Osteocyte (in vitro differentiated cells): ENCODE measurements around the gene DIPK1A. TPM values are rescaled to one million over a fixed set of nuclear protein-coding genes. Genes with fewer than 3 reads are reported as not detected.

Experiments used
- DNase-seq: peaks from one replicate; pipeline ENCODE4 v3.0.0; 2021; ENCODE audit warnings: mixed read lengths; ENCODE audit not compliant: unreplicated experiment; ENCODE audit errors: extremely low spot score
- H3K27ac Mint-ChIP-seq: one replicate; pipeline ENCODE4 v1.8.0; 2021; ENCODE audit warnings: mild to moderate bottlenecking, mixed read lengths; ENCODE audit not compliant: unreplicated experiment
- H3K27me3 Mint-ChIP-seq: one replicate; pipeline ENCODE4 v1.8.0; 2021; ENCODE audit warnings: mixed read lengths; ENCODE audit not compliant: unreplicated experiment
- H3K36me3 Mint-ChIP-seq: one replicate; pipeline ENCODE4 v1.8.0; 2021; ENCODE audit warnings: mixed read lengths; ENCODE audit not compliant: unreplicated experiment
- H3K4me1 Mint-ChIP-seq: one replicate; pipeline ENCODE4 v1.8.0; 2021; ENCODE audit warnings: mixed read lengths; ENCODE audit not compliant: unreplicated experiment
- H3K4me3 Mint-ChIP-seq: one replicate; pipeline ENCODE4 v1.8.0; 2021; ENCODE audit warnings: mild to moderate bottlenecking, moderate library complexity, mixed read lengths; ENCODE audit not compliant: unreplicated experiment
- H3K9me3 Mint-ChIP-seq: one replicate; pipeline ENCODE4 v1.8.0; 2021; ENCODE audit warnings: mixed read lengths; ENCODE audit not compliant: unreplicated experiment
- total RNA-seq: library from RNA; stranded (reverse); gene quantifications from 2 replicates; pipeline ENCODE4 v1.2.1, GENCODE V29; 2021
- TF ChIP-seq, protein P1 (sequence below): fragments of 200-600 bp; sonication (generic); IDR thresholded peaks from 2 replicates; pipeline ENCODE4 v1.5.0; 2021; ENCODE audit warnings: antibody characterized with exemption, mild to moderate bottlenecking, moderate library complexity

The DIPK1A gene
- total RNA-seq, 1 donor from 2014 or later: 6.3 TPM

DNA sequence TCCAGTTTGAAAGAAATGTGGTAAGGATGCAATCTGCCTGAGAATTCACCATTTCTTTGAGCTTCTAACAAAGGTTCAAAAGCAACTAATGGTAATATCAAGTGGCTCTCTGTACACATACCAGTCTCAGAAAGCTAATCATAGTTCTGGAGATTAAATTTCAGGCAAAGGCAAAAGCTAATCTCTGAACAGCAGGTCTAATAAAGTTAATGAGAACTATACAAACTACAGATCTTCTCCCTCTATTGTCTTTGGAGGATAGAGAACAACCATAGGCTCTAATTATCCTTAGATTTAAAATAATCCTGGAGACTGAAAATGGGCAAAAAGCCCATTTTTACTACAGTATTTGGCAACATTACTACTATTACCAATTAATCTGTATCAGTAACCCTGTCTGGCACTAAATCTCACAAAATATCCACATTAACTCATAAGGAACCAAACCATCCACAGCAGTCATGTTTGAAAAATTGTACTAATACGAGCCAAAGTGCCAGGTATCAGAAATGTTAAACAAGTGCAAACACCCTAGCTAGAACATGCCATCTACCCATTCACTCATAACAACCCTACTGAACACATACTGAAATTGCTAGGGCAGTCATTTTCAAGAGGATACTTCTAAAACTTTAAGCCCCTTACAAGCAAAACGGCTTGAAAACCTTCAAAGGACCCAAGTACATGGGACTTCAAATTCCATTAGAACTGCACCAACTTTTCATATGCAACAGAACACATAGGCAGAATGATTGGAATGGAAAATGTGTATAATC is 4.8 kb downstream of the DIPK1A start:
- H3K27me3 Mint-ChIP-seq: no peaks in the 10 kb centered on the region

DNA sequence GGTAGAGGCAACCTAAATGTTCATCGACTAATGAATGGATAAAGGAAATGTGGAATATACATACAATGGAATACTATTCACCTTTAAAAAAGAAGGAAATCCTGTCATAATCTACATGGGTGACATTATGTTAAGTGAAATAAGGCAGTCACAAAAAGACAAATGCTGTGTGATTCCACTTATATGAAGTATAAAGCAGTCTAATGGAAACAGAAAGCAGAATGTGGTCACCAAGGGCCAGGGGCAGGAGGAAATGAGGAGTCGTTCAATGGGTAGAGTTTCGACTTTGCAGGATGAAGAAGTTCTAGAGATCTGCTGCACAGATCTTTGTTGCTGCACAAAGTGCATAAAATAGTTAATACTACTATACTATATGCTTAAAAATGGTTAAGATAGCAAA is 7.8 kb downstream of the DIPK1A start:
- H3K27ac Mint-ChIP-seq: no peak overlapping the region

More for the DNA sequence above, 4.8 kb downstream of the DIPK1A start:
- Mint-ChIP-seq H3K9me3 (no peaks in the 10 kb centered on the region), H3K36me3 (peaks cover 2% of the 10 kb centered on the region), H3K27ac (no peak overlapping the region), H3K4me1 (peaks cover 10% of the 10 kb centered on the region), H3K4me3 (no peak overlapping the region)
- no peak for DNase-seq
- TF ChIP-seq, protein P1, sequence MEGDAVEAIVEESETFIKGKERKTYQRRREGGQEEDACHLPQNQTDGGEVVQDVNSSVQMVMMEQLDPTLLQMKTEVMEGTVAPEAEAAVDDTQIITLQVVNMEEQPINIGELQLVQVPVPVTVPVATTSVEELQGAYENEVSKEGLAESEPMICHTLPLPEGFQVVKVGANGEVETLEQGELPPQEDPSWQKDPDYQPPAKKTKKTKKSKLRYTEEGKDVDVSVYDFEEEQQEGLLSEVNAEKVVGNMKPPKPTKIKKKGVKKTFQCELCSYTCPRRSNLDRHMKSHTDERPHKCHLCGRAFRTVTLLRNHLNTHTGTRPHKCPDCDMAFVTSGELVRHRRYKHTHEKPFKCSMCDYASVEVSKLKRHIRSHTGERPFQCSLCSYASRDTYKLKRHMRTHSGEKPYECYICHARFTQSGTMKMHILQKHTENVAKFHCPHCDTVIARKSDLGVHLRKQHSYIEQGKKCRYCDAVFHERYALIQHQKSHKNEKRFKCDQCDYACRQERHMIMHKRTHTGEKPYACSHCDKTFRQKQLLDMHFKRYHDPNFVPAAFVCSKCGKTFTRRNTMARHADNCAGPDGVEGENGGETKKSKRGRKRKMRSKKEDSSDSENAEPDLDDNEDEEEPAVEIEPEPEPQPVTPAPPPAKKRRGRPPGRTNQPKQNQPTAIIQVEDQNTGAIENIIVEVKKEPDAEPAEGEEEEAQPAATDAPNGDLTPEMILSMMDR: no peak

DNA sequence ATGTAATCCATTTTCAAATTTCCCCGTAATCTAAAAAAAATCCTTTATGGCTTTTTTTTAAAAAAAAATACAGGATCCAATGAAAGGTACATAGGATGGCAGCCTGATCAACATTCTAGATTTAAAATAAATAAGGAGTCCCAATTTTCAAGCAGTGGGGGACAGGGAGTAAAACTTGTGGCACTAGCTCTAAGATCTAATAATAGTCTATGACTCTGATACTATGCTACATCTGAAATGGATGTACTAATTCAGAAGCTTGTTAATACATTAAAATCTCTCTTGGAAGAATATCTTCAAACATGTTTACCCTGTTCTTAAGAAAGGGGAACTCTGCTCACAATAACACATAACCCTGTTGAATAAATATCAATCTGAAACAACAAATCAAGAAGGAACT is 8.5 kb downstream of the DIPK1A start:
- Mint-ChIP-seq H3K27ac (no peak overlapping the region), H3K27me3 (no peaks in the 10 kb centered on the region), H3K36me3 (peaks cover 2% of the 10 kb centered on the region), H3K4me3 (no peak overlapping the region), H3K4me1 (no peaks in the 10 kb centered on the region), H3K9me3 (no peaks in the 10 kb centered on the region)
- DNase-seq: no peak
- TF ChIP-seq, protein P1: no peak

More for the DNA sequence above, 7.8 kb downstream of the DIPK1A start:
- TF ChIP-seq, protein P1: no peak
- H3K4me3 Mint-ChIP-seq: no peak overlapping the region
- no peaks in the 10 kb centered on the region for H3K27me3 Mint-ChIP-seq
- DNase-seq: no peak
- H3K36me3 Mint-ChIP-seq: peaks cover 2% of the 10 kb centered on the region
- no peaks in the 10 kb centered on the region for H3K9me3 Mint-ChIP-seq
- H3K4me1 Mint-ChIP-seq: no peaks in the 10 kb centered on the region

DNA sequence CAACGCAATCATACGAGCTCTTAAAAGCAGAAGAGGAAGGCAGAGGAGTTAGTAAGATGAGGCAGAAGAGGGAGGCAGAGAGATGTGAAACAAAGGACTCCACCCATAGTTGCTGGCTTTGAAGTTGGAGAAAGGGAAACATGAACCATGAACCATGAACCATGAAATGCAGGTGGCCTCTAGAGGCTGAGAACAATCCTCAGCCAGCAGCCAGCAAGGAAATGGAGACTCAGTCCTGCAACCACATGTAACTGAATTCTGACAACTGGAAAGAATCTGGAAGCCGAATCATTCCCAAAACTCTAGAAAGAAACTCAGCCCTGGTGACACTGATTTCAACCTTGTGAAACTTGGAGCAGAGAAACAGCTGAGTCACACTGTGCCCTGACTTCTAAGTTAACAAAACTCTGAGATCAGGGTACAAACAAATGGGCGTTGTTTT is 10.1 kb downstream of the DIPK1A start:
- no peak for DNase-seq
- Mint-ChIP-seq H3K27ac (no peak overlapping the region), H3K36me3 (peaks cover 2% of the 10 kb centered on the region), H3K9me3 (no peaks in the 10 kb centered on the region), H3K4me3 (no peak overlapping the region), H3K4me1 (no peaks in the 10 kb centered on the region), H3K27me3 (no peaks in the 10 kb centered on the region)
- TF ChIP-seq, protein P1: no peak

DNA sequence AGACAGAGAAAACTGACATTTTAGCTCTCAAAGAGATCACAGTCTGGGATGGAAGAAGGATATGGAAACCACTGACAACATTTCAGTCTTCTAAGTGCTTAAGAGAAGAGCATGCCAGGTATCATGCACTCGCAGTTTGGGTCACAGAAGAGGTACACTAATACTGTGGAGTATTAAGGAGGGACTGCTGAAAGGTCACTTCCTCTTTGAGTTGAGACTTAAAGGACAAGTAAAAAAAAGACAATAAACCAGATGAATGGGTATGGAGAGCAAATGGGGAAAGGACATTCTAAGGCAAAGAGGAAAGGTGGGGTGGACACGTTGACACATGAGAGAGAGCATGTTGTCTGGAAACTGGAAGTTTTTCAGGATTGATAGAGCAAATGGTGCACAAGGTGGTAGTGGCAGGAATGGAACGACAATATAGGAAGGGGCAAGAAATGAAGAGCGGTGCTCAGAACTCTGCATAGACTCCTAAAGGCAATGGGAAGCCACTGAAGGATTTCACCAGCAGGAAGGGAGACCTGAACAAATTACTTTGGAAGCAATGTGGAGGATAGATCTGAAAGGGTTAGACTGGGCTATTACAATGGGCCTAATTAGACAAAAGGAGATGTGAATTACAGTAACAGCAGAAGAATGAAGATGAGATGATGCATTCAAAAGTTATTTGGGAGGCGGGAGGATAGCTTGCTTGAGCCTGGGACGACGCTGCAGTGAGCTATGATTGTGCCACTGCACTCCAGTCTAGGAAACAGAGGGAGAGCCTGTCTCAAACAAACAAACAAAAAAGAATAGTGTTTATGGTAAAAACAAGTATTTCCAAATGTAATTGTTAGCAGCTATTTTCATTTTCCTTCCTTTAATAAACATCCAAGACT is 11.1 kb downstream of the DIPK1A start:
- Mint-ChIP-seq H3K4me1 (no peaks in the 10 kb centered on the region), H3K27ac (no peak overlapping the region), H3K27me3 (no peaks in the 10 kb centered on the region), H3K4me3 (no peak overlapping the region), H3K9me3 (no peaks in the 10 kb centered on the region), H3K36me3 (peaks cover 2% of the 10 kb centered on the region)
- TF ChIP-seq, protein P1: no peak
- no peak for DNase-seq
